Neuron (in vitro differentiated cells): ENCODE data around the gene PMVK.

Experiments used
- H2AFZ ChIP-seq: one replicate; pipeline ENCODE4 v1.6.1; 2013; ENCODE audit warnings: low read depth, mild to moderate bottlenecking, inconsistent platforms, low read length, moderate library complexity
- H3K27me3 ChIP-seq: one replicate; pipeline ENCODE4 v1.6.1; 2013; ENCODE audit warnings: low read length; ENCODE audit not compliant: insufficient read depth
- H3K36me3 ChIP-seq: one replicate; pipeline ENCODE4 v1.6.1; 2013; ENCODE audit warnings: low read length; ENCODE audit not compliant: insufficient read depth
- H3K4me1 ChIP-seq: one replicate; pipeline ENCODE4 v1.6.1; 2013; ENCODE audit warnings: low read length; ENCODE audit not compliant: insufficient read depth
- H3K4me3 ChIP-seq: 2 replicates; pipeline ENCODE4 v1.5.1; 2013; ENCODE audit warnings: mild to moderate bottlenecking, low read length, moderate library complexity
- H3K9me3 ChIP-seq: one replicate; pipeline ENCODE4 v1.6.1; 2013; ENCODE audit warnings: low read length

The PMVK gene

DNA sequence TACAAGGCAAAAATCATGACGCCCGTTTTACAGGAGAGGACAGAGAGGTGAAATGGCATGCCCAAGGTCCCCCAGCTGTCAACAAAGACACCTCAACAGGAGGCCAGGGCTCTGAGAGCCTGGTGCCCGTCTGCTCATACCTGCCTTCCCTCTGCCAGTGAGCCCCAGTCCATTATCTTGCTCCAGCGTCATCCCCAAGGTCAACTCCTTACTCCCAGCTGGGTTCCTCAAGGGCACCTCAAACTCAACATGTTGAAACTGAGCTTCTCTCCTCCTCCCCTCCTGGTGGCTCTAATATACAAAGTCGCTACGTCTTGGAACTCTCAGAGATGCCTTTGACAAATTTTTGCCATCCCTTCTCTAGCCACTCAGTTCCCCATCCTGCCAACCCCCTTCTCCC lies 16.1 kb upstream of the PMVK start:
- H3K27me3 ChIP-seq, result no peaks in the 10 kb centered on the region
- peaks cover 41% of the 10 kb centered on the region for H3K4me1 ChIP-seq
- H3K4me3 ChIP-seq, result no peak overlapping the region

DNA sequence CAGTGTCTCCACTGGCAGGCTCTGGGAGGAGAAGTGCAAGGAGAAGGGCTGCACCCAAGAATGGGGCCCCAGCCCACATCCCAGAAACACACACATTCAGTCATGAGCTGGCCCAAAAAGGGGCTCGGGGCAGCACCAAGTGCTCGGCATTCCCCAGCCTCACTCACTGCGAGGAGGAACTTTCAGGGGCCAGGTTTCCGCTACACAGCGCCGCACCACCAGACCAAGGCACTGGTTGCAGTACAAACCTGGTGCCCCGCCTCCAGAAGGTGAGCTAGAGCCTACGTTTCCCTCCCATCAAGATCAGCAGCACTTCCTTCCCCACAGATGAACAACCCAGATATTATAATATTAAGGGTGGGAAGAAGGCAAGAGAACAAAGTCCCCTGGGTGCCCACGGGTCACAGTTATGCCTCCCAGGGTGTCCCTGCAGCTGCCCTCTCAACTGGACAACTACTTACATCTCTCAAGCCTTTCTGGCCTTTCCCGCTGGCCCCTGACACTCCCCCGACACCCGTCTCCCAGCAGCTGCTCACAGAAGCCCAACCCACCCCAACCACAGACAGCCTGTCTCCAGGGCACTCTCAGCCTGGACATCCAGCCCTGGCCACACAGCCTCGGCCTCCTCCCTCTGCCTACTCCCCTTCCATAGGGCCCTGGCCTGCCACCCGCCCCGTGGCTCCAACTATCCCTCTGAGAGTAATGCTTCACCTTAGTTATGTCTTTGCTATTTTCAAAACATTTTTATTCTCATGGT lies 15.6 kb upstream of the PMVK start:
- Histone ChIP-seq H3K4me3 (no peak overlapping the region), H3K4me1 (peaks cover 39% of the 10 kb centered on the region), H3K9me3 (no peaks in the 10 kb centered on the region), H2AFZ (no peak overlapping the region), H3K36me3 (peaks cover 18% of the 10 kb centered on the region), H3K27me3 (no peaks in the 10 kb centered on the region)

More for the DNA sequence above, 16.1 kb upstream of the PMVK start:
- H2AFZ ChIP-seq, result no peak overlapping the region
- peaks cover 18% of the 10 kb centered on the region for H3K36me3 ChIP-seq
- no peaks in the 10 kb centered on the region for H3K9me3 ChIP-seq

DNA sequence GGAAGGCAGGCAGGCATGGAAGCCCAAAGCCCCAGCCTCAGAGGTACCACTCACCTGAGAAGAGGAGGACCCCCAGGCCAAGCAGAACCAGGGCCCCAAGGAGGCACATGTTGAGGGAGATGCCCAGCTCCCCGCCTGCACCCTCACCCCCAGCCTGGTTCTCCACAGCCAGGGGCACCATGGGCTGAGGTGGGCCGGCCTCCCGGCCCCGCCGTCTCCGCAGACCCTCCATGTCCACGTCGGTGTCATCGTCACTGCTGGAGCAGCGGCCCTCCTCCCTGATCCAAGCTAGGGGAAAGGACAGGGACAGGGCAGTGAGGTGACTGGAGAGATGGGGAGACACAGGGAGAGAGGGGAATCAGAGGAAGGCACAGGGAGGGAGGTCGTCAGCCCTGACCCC lies 11.6 kb upstream of the PMVK start:
- no peaks in the 10 kb centered on the region for H3K27me3 ChIP-seq

DNA sequence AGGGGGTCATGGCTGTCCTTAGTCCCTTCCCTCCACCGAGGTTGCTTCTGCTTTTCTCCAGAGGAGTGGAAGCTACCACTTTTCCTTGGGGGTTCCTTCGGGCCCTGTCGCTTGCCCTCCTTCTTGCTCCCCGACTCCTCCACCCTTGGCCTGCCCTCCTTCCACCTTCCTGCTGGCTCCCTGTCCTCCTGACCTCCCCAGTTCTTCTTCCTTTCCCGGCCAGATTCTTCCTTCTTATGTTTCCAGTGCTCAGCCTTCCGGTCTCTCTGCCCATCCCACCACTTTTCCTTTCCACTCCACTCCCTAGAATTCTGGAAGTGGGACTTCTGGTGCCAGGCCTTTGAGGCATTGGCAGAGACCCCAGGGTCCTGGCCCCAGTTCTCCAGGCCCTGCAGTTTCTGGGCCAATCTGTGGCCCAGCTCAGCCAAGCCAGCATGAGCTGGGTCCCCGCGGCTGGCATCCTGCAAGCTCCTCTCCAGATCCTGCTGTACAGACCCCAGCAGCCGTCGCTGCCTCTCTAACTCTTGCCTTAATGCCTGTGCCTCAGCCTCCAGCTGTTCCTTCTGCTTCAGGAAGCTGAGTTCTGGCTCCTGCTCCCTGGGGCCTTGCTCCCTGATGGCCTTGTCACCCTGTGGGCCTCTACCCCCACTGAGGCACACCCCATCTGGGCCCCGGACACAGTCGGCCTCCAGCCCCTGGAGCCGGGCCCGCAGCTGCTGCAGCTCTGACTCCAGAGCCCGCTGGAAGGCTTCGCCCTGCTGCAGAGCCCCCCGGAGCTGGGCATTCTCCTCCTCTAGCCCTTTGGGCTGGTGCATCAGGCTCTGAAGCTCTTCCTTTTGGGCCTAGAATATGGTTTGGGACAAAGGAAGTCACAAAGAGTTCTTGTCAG lies 9.7 kb upstream of the PMVK start:
- Histone ChIP-seq H3K27me3 (no peaks in the 10 kb centered on the region), H3K36me3 (peaks cover 25% of the 10 kb centered on the region), H3K4me3 (no peak overlapping the region), H3K9me3 (no peaks in the 10 kb centered on the region), H2AFZ (no peak overlapping the region), H3K4me1 (peaks cover 29% of the 10 kb centered on the region)

More for the DNA sequence above, 11.6 kb upstream of the PMVK start:
- Histone ChIP-seq H3K4me3 (no peak overlapping the region), H3K9me3 (no peaks in the 10 kb centered on the region), H2AFZ (no peak overlapping the region), H3K4me1 (peaks cover 14% of the 10 kb centered on the region), H3K36me3 (peaks cover 30% of the 10 kb centered on the region)

DNA sequence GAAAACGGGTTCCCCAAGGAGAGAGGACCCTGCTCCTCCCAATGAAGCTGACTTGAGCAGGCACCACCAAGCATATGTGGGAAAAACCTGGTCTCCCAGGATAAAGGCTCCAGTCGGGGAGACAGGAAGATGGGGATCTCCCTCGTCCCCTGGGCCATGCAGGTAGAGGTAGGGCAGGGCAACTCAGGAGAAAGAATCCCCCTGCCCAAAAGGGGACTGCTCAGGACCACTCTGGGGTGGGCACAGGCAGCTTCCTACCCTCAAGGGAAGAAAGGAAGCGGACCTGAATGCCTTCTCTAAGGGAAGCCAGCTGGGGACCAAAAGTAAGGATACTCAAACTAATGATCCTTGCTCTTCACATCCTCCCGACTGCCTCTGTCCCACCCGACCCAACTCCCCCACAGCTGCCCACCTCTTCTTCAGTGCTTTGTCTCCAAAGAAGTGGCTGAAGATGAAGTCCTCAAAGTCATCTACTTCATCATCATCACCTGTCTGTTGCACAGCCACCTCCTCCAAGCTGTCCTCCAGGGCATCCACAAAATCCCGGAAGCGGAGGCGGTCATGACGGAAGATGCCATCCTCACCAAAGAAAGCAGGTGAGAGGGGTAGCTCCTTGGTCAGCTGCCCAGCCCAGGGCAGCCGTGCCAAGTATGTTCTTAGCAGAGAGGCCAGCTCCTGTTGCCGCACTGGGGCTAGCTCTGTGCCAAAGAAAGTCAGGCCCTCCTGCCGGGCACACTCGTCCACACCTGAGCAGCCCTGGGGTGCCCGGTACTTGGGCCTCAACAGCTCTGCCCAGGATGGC lies 8.8 kb upstream of the PMVK start:
- Histone ChIP-seq H2AFZ (no peak overlapping the region), H3K9me3 (no peaks in the 10 kb centered on the region), H3K4me3 (no peak overlapping the region), H3K36me3 (peaks cover 17% of the 10 kb centered on the region), H3K4me1 (peaks cover 37% of the 10 kb centered on the region), H3K27me3 (no peaks in the 10 kb centered on the region)

DNA sequence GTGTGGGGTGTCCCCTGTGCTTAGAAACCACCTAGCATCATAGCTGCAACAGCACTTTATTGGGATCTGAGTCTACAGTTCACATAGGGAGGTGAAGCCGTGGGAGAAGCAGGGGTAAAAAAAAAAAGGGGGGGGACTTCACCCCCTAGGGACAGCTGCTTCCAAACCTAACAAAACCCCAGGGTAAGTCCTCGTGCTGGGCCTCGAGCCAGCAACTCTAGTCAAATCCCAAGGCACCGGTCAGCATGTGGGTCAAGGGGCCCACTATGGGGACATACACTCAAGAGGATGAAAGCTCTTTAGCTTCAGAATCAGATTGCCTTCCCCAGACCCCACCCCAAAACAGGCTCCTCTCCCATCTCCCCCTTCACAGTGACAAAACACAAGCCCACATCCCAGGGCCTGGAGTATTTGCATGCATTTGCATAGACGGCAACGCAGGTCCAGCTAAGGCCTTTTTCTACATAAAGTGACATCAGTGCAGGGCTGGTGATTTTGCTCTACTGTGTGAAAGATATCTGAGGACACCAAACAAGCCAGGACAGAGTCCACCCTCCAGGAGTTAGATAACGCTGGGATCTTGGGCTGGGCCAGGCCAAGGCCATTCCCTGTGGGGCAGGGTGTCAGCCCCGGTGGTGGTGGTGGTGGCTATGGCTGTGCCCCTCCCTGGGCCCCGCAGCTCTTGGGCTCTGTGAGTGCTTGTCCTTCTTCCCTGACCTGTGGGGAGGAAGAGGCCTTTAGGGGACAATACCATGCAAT lies 8.1 kb upstream of the PMVK start:
- H3K4me3 ChIP-seq, result no peak overlapping the region
- peaks cover 42% of the 10 kb centered on the region for H3K4me1 ChIP-seq
- H3K9me3 ChIP-seq, result no peaks in the 10 kb centered on the region
- no peak overlapping the region for H2AFZ ChIP-seq
- H3K36me3 ChIP-seq, result peaks cover 15% of the 10 kb centered on the region
- no peaks in the 10 kb centered on the region for H3K27me3 ChIP-seq

DNA sequence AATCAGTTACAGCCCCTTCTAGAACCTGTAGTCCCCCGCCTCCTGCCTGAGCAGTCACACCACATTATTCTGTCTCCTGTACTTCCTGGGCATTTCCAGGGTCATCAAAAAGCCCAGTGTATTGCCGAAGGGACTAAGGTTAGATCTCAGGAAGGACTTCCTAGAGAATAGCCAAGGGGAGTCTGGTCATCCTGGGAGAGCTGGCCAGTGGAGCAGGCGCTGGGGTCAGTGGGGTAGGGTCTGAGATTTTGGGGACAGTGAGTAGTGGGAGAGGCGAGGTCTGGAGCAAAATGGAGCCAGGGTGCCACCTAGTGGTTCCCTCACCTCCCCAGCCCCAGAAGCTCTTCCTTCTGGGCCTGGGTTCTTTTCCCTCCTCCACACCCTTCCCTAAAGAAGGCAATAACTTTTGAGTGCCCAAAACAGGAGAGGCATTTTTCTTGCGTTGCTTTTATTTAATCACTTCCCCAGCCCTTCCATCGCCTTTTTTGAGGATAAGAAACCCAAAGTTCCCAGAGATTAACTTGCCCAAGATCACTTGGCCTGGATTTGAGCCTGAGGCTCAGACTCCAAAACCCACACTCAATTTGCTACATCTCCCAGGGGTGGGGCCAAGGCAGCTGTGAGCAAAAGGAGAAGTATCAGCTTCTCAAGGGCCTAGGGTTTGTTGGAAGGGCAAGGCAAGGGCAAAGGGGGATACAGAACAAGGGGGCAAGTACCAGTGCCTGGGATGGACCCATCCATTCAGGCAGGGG lies 7.3 kb upstream of the PMVK start:
- Histone ChIP-seq H3K27me3 (no peaks in the 10 kb centered on the region), H3K4me3 (no peak overlapping the region), H2AFZ (no peak overlapping the region), H3K4me1 (peaks cover 42% of the 10 kb centered on the region), H3K36me3 (peaks cover 15% of the 10 kb centered on the region), H3K9me3 (no peaks in the 10 kb centered on the region)

DNA sequence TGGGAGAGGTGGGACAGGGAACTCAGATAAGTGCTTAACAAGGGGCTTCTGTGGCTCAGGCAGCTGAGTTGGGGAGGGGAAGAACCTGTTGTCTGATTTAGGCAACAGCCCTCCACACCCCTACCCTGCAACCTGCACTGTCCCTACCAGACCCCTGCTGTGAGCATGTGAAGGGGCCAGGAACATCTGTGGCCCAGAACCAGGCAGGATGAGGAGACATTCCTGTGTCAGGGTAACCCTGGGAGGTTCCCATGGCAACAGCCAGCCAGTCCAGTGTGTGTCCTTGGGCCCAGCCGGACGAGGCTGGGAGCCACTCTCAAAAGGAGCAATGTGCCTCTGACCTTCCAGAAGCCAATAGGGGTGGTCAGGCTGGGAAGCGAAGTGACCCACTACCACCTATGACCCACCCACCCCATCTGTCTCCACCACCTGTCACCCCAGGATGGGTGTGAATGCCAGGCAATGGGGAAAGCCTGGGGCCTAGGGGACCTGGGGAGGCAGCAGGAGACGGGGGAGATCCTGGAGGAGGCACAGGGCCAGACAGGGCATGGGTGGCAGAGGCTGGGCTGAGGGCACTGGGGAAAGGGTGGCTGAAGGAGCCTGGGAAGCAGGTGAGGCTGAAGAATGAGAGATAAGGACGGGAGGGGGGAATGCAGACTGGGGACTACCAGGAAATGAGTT lies 5.0 kb upstream of the PMVK start:
- Histone ChIP-seq H3K4me1 (peaks cover 49% of the 10 kb centered on the region), H3K36me3 (peaks cover 10% of the 10 kb centered on the region), H3K9me3 (no peaks in the 10 kb centered on the region), H2AFZ (no peak overlapping the region), H3K27me3 (no peaks in the 10 kb centered on the region), H3K4me3 (no peak overlapping the region)

DNA sequence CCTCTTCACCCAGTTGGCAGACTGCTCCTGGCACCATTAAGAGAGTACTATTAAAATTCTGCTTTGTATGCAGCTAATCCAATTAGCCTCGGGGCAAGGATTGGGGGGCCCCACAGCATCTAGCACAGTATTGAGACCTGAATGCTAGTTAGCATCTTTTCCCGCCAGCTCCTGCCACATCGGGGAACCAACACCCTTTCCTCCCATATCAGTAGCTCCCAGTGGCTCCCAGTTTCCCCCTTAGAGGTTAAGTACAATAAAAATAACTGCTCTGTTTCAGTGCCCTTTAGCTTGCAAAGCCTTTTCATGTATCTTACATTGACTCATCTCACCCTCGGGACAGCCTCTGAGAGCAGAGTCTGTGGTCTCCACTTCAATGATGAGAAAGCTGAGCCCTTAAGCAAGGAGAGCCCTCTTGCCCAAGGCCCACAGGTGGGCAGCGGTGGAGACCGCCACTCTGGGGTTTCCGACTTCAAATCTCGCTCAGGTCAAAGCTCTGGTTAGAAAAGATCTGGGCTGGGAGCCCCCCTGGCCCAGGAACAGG lies 4.2 kb upstream of the PMVK start:
- H3K4me1 ChIP-seq, result peaks cover 55% of the 10 kb centered on the region
- no peak overlapping the region for H3K4me3 ChIP-seq
- no peak overlapping the region for H2AFZ ChIP-seq
- H3K36me3 ChIP-seq, result peaks cover 5% of the 10 kb centered on the region
- H3K27me3 ChIP-seq, result no peaks in the 10 kb centered on the region
- no peaks in the 10 kb centered on the region for H3K9me3 ChIP-seq

DNA sequence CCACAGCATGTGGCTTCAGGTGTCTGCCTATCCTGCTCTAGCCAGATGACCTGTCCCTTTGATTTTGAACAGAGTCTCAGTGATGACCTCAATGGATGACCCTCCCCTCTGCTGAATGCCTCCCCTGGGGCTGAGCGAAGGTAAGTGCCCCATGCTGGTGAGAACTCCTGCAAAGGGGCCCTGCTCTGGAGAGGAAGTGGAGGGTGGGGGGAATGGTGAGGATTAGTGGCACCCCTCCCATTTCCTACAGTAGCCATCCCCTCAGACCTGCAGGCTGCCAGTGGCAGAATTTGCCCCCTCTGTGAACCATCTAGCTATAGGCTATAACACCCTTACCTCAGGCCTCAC lies 3.7 kb upstream of the PMVK start:
- Histone ChIP-seq H3K9me3 (no peaks in the 10 kb centered on the region), H3K36me3 (no peaks in the 10 kb centered on the region), H3K4me1 (peaks cover 56% of the 10 kb centered on the region), H3K27me3 (no peaks in the 10 kb centered on the region), H2AFZ (no peak overlapping the region), H3K4me3 (no peak overlapping the region)

DNA sequence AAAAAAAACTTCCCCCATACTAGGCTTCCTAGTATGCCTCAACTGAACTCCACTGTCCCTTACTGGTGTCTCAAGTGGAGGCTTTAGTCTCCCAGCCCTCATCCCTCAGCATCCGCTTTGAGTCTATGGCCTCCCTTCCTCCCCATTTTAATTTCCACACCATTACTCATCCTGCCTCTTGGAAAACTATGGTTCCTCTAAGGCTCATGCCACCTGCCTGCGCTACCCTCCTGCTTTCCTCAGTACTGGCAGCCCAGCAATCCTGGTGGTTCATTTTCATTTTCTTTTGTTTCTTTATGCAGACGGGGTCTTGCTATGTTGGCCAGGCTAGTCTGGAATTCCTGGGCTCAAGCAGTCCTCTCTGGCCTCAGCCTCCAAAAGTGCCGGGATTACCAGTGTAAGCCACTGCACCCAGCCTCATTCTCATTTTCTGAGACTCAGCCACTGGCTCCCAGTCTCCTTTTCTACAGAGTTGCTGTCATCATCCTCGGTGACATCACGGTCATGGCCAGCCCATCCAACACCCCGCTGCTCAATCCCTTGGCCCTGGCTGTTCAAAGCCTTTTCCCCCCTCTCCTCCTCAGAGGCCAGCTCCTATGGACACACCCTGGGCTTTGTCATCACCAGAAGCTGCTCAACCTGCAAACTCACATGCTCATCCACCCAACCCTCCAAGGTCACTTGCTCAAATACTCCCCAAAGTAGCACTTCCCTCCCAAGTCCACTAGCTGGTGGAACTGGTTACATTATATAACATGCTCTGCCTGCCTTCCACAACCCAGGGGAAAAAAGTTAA lies 2.3 kb upstream of the PMVK start:
- H3K9me3 ChIP-seq, result no peaks in the 10 kb centered on the region
- no peaks in the 10 kb centered on the region for H3K36me3 ChIP-seq
- no peak overlapping the region for H3K4me3 ChIP-seq
- H2AFZ ChIP-seq, result no peak overlapping the region
- H3K27me3 ChIP-seq, result no peaks in the 10 kb centered on the region
- H3K4me1 ChIP-seq, result peaks cover 45% of the 10 kb centered on the region
